Neural progenitor cell (in vitro differentiated cells): Measurements from ENCODE around the gene YOD1. TPM values are rescaled to one million over a fixed set of nuclear protein-coding genes. Genes with fewer than 3 reads are reported as not detected.

Experiments
- DNase-seq: peaks from one replicate; pipeline ENCODE4 v3.0.0-alpha.2; 2016; ENCODE audit warnings: low spot score
- H2AFZ ChIP-seq: fragments of 200-600 bp; sonication (generic); replicated peaks from 2 replicates; pipeline ENCODE4 v1.6.1; 2016; ENCODE audit warnings: antibody characterized with exemption
- H3F3A ChIP-seq: fragments of 200-600 bp; sonication (generic); 2 replicates; pipeline ENCODE4 v1.6.1; 2016; ENCODE audit warnings: antibody characterized with exemption, low read depth
- H3K27ac ChIP-seq: fragments of 200-600 bp; sonication (generic); 2 replicates; pipeline ENCODE4 v1.5.1; 2016; ENCODE audit warnings: mild to moderate bottlenecking
- H3K27me3 ChIP-seq: fragments of 200-600 bp; sonication (generic); 2 replicates; pipeline ENCODE4 v1.6.1; 2016; ENCODE audit warnings: mild to moderate bottlenecking, moderate library complexity
- H3K36me3 ChIP-seq: fragments of 200-600 bp; sonication (generic); 2 replicates; pipeline ENCODE4 v1.5.1; 2016
- H3K4me1 ChIP-seq: fragments of 200-600 bp; sonication (generic); 2 replicates; pipeline ENCODE4 v1.6.1; 2016; ENCODE audit warnings: mixed run types
- H3K4me2 ChIP-seq: fragments of 200-600 bp; sonication (generic); 2 replicates; pipeline ENCODE4 v1.6.1; 2016
- H3K4me3 ChIP-seq: fragments of 200-600 bp; sonication (generic); 2 replicates; pipeline ENCODE4 v1.5.1; 2016
- H3K79me2 ChIP-seq: fragments of 200-600 bp; sonication (generic); 2 replicates; pipeline ENCODE4 v1.6.1; 2016; ENCODE audit warnings: low read depth
- H3K9ac ChIP-seq: fragments of 200-600 bp; sonication (generic); 2 replicates; pipeline ENCODE4 v1.6.1; 2016
- H3K9me3 ChIP-seq: fragments of 200-600 bp; sonication (generic); 2 replicates; pipeline ENCODE4 v1.5.1; 2016; ENCODE audit warnings: low read depth
- H4K20me1 ChIP-seq: fragments of 200-600 bp; sonication (generic); 2 replicates; pipeline ENCODE4 v1.6.1; 2016; ENCODE audit warnings: low read depth
- H3K27ac Mint-ChIP-seq: 3 replicates; pipeline ENCODE4 v1.8.0; 2021; ENCODE audit warnings: mixed read lengths
- H3K27me3 Mint-ChIP-seq: 2 replicates; pipeline ENCODE4 v1.8.0; 2022; ENCODE audit warnings: low read depth, mild to moderate bottlenecking, inconsistent platforms, moderate library complexity, mixed read lengths; ENCODE audit not compliant: insufficient read depth
- H3K36me3 Mint-ChIP-seq: 3 replicates; pipeline ENCODE4 v1.8.0; 2021; ENCODE audit warnings: mixed read lengths
- H3K4me1 Mint-ChIP-seq: 3 replicates; pipeline ENCODE4 v1.8.0; 2021; ENCODE audit warnings: mixed read lengths
- H3K4me3 Mint-ChIP-seq: 3 replicates; pipeline ENCODE4 v1.8.0; 2021; ENCODE audit warnings: mild to moderate bottlenecking, moderate library complexity, mixed read lengths
- H3K9me3 Mint-ChIP-seq: 3 replicates; pipeline ENCODE4 v1.8.0; 2020; ENCODE audit warnings: mixed read lengths
- CTCF ChIP-seq: fragments of 200-600 bp; sonication (generic); IDR thresholded peaks from 2 replicates; pipeline ENCODE4 v1.5.1; 2017; ENCODE audit warnings: antibody characterized with exemption, mild to moderate bottlenecking
- EZH2 ChIP-seq: fragments of 200-600 bp; sonication (generic); IDR thresholded peaks from 2 replicates; pipeline ENCODE4 v1.6.1; 2017; ENCODE audit warnings: antibody characterized with exemption, mild to moderate bottlenecking, moderate library complexity
- EZH2phosphoT487 ChIP-seq: fragments of 200-600 bp; sonication (generic); IDR thresholded peaks from 2 replicates; pipeline ENCODE4 v1.6.1; 2017; ENCODE audit warnings: antibody characterized with exemption
- total RNA-seq: library from RNA; depleted of rRNA; stranded (reverse); fragments of >200 nt; gene quantifications from 2 replicates; pipeline ENCODE4 v1.2.3, GENCODE V29; 2015; ENCODE audit warnings: low replicate concordance

The YOD1 gene
- total RNA-seq, 1 donor from 2014 or later, result 27.0 TPM

GRCh38 chr1:207004931-207005830, 45.8 kb downstream of the YOD1 start:
- no peaks in the 10 kb centered on the region for H4K20me1 ChIP-seq
- TF ChIP-seq EZH2 (no peak), CTCF (peak; percentile 73)
- H3K27ac ChIP-seq, result no peak overlapping the region
- no peaks in the 10 kb centered on the region for H3K9me3 Mint-ChIP-seq
- peak; percentile 78 for DNase-seq
- H3K4me3 Mint-ChIP-seq, result no peak overlapping the region
- H3K27me3 Mint-ChIP-seq, result peaks cover 10% of the 10 kb centered on the region
- no peak overlapping the region for H3K4me2 ChIP-seq
- no peak overlapping the region for H3K9ac ChIP-seq
- no peaks in the 10 kb centered on the region for H3K27me3 ChIP-seq
- H3K79me2 ChIP-seq, result no peaks in the 10 kb centered on the region
- H3K4me1 Mint-ChIP-seq, result peaks cover 18% of the 10 kb centered on the region
- peaks cover 15% of the 10 kb centered on the region for H3F3A ChIP-seq
- H3K36me3 ChIP-seq, result no peaks in the 10 kb centered on the region
- H3K36me3 Mint-ChIP-seq, result no peaks in the 10 kb centered on the region
- no peaks in the 10 kb centered on the region for H3K9me3 ChIP-seq
- H3K27ac Mint-ChIP-seq, result peak overlapping the region; percentile 10
- H2AFZ ChIP-seq, result peak overlapping the region; percentile 58
- peaks cover 15% of the 10 kb centered on the region for H3K4me1 ChIP-seq
- no peak overlapping the region for H3K4me3 ChIP-seq

GRCh38 chr1:207003210-207003609, 47.8 kb downstream of the YOD1 start:
- H3K27me3 Mint-ChIP-seq, result peaks cover 10% of the 10 kb centered on the region
- no peaks in the 10 kb centered on the region for H3K36me3 Mint-ChIP-seq
- H2AFZ ChIP-seq, result no peak overlapping the region
- no peaks in the 10 kb centered on the region for H3K27me3 ChIP-seq
- no peaks in the 10 kb centered on the region for H3K9me3 Mint-ChIP-seq
- DNase-seq, result peak; percentile 71
- peak overlapping the region; percentile 47 for H3K4me2 ChIP-seq
- no peaks in the 10 kb centered on the region for H3K9me3 ChIP-seq
- no peaks in the 10 kb centered on the region for H3K36me3 ChIP-seq
- no peaks in the 10 kb centered on the region for H3K79me2 ChIP-seq
- H3K4me3 ChIP-seq, result no peak overlapping the region
- H3K4me1 Mint-ChIP-seq, result peaks cover 15% of the 10 kb centered on the region
- H3K9ac ChIP-seq, result no peak overlapping the region
- H3K4me1 ChIP-seq, result peaks cover 15% of the 10 kb centered on the region
- no peak for TF ChIP-seq EZH2
- no peak for TF ChIP-seq CTCF
- TF ChIP-seq EZH2phosphoT487, result no peak
- no peaks in the 10 kb centered on the region for H4K20me1 ChIP-seq
- H3K27ac ChIP-seq, result no peak overlapping the region
- H3K4me3 Mint-ChIP-seq, result no peak overlapping the region
- H3K27ac Mint-ChIP-seq, result no peak overlapping the region
- peaks cover 15% of the 10 kb centered on the region for H3F3A ChIP-seq

- peaks cover 15% of the 10 kb centered on the region for H3F3A ChIP-seq
- peaks cover 15% of the 10 kb centered on the region for H3K4me1 ChIP-seq
- Mint-ChIP-seq H3K9me3 (no peaks in the 10 kb centered on the region), H3K4me1 (peaks cover 14% of the 10 kb centered on the region), H3K27ac (no peak overlapping the region), H3K36me3 (no peaks in the 10 kb centered on the region), H3K4me3 (no peak overlapping the region), H3K27me3 (peaks cover 10% of the 10 kb centered on the region)
- H3K9ac ChIP-seq, result no peak overlapping the region
- no peaks in the 10 kb centered on the region for H3K9me3 ChIP-seq
- no peaks in the 10 kb centered on the region for H3K79me2 ChIP-seq
- H4K20me1 ChIP-seq, result no peaks in the 10 kb centered on the region
- H3K36me3 ChIP-seq, result no peaks in the 10 kb centered on the region
- H3K4me3 ChIP-seq, result no peak overlapping the region
- no peak for DNase-seq
- no peak overlapping the region for H3K27ac ChIP-seq
- no peak for TF ChIP-seq EZH2phosphoT487
- TF ChIP-seq EZH2, result no peak
- no peak for TF ChIP-seq CTCF
- no peaks in the 10 kb centered on the region for H3K27me3 ChIP-seq
- H3K4me2 ChIP-seq, result peak overlapping the region; percentile 47
- H2AFZ ChIP-seq, result no peak overlapping the region
These were observed 48.3 kb downstream of the YOD1 start for GRCh38 chr1:207002724-207003146.
